Smooth muscle cell (in vitro differentiated cells): Measurements from ENCODE around the gene MFN1. TPM values are rescaled to one million over a fixed set of nuclear protein-coding genes. Genes with fewer than 3 reads are reported as not detected.

ENCODE experiments used
- DNase-seq: peaks from one replicate; lab custom pipeline; 2025; ENCODE audit not compliant: unreplicated experiment; lab: John Stamatoyannopoulos, UW
- H2AFZ ChIP-seq: fragments of 200-600 bp; sonication (generic); 2 replicates; pipeline ENCODE4 v1.6.0; 2016; ENCODE audit warnings: antibody characterized with exemption, low read depth, mild to moderate bottlenecking
- H3F3A ChIP-seq: fragments of 200-600 bp; sonication (generic); 2 replicates; pipeline ENCODE4 v1.6.0; 2017; ENCODE audit warnings: antibody characterized with exemption, low read depth
- H3K27ac ChIP-seq: fragments of 200-600 bp; sonication (generic); 2 replicates; pipeline ENCODE4 v1.5.1; 2016; ENCODE audit warnings: low read depth, mild to moderate bottlenecking
- H3K27me3 ChIP-seq: fragments of 200-600 bp; sonication (generic); 2 replicates; pipeline ENCODE4 v1.6.1; 2016; ENCODE audit warnings: low read depth, mild to moderate bottlenecking
- H3K36me3 ChIP-seq: fragments of 200-600 bp; sonication (generic); 2 replicates; pipeline ENCODE4 v1.5.1; 2016; ENCODE audit warnings: low read depth
- H3K4me1 ChIP-seq: fragments of 200-600 bp; sonication (generic); 2 replicates; pipeline ENCODE4 v1.5.1; 2016; ENCODE audit warnings: low read depth
- H3K4me2 ChIP-seq: fragments of 200-600 bp; sonication (generic); 2 replicates; pipeline ENCODE4 v1.6.0; 2016; ENCODE audit warnings: mild to moderate bottlenecking
- H3K4me3 ChIP-seq: fragments of 200-600 bp; sonication (generic); 2 replicates; pipeline ENCODE4 v1.5.1; 2016; ENCODE audit warnings: mild to moderate bottlenecking
- H3K79me2 ChIP-seq: fragments of 200-600 bp; sonication (generic); 2 replicates; pipeline ENCODE4 v1.6.0; 2016; ENCODE audit warnings: low read depth, mild to moderate bottlenecking
- H3K9ac ChIP-seq: fragments of 200-600 bp; sonication (generic); 2 replicates; pipeline ENCODE4 v1.6.0; 2016; ENCODE audit warnings: low read depth
- H3K9me3 ChIP-seq: fragments of 200-600 bp; sonication (generic); replicated peaks from 2 replicates; pipeline ENCODE4 v1.5.1; 2016; ENCODE audit warnings: low read depth
- H4K20me1 ChIP-seq: fragments of 200-600 bp; sonication (generic); 2 replicates; pipeline ENCODE4 v1.6.0; 2016; ENCODE audit warnings: low read depth
- WGBS: methylation state at CpG from one replicate; pipeline ENCODE4 v1.1.7; 2016; ENCODE audit warnings: low lambda C conversion rate; 5-methylcytosine and 5-hydroxymethylcytosine counted together
- polyA plus RNA-seq: library from polyadenylated mRNA; unstranded; fragments of >200 nt; fragmentation: Nextera tagmentation; extraction: Ambion mirVana; gene quantifications from 2 replicates; pipeline ENCODE4 v1.2.1, GENCODE V29; 2016
- total RNA-seq: library from RNA; depleted of rRNA; stranded (reverse); fragments of >200 nt; gene quantifications from 2 replicates; pipeline ENCODE4 v1.2.3, GENCODE V29; 2014
- TF ChIP-seq, protein P1 (sequence below): fragments of 200-600 bp; sonication (generic); IDR thresholded peaks from 2 replicates; pipeline ENCODE4 v1.5.1; 2017; ENCODE audit warnings: borderline replicate concordance, mild to moderate bottlenecking, antibody characterized with exemption; ENCODE audit not compliant: insufficient read depth, poor library complexity, severe bottlenecking

The MFN1 gene
- total and polyA plus RNA-seq, 2 experiments from 2014 or later = 14.6 to 46.4 TPM

GRCh38 chr3:179398574-179399231 is 51.2 kb downstream of the MFN1 start:
- H3K4me1 ChIP-seq = no peaks in the 10 kb centered on the region
- 91% methylated on average over 2 of the region's 2 CpGs for WGBS
- H3K4me2 ChIP-seq = no peak overlapping the region
- H3K36me3 ChIP-seq = peaks cover 14% of the 10 kb centered on the region
- no peak overlapping the region for H3K27ac ChIP-seq
- DNase-seq = no peak
- H3K9me3 ChIP-seq = no peaks in the 10 kb centered on the region
- H2AFZ ChIP-seq = no peak overlapping the region
- H3F3A ChIP-seq = no peaks in the 10 kb centered on the region
- no peaks in the 10 kb centered on the region for H4K20me1 ChIP-seq
- peaks cover 5% of the 10 kb centered on the region for H3K79me2 ChIP-seq
- H3K4me3 ChIP-seq = no peak overlapping the region
- no peak overlapping the region for H3K9ac ChIP-seq
- TF ChIP-seq, protein P1, sequence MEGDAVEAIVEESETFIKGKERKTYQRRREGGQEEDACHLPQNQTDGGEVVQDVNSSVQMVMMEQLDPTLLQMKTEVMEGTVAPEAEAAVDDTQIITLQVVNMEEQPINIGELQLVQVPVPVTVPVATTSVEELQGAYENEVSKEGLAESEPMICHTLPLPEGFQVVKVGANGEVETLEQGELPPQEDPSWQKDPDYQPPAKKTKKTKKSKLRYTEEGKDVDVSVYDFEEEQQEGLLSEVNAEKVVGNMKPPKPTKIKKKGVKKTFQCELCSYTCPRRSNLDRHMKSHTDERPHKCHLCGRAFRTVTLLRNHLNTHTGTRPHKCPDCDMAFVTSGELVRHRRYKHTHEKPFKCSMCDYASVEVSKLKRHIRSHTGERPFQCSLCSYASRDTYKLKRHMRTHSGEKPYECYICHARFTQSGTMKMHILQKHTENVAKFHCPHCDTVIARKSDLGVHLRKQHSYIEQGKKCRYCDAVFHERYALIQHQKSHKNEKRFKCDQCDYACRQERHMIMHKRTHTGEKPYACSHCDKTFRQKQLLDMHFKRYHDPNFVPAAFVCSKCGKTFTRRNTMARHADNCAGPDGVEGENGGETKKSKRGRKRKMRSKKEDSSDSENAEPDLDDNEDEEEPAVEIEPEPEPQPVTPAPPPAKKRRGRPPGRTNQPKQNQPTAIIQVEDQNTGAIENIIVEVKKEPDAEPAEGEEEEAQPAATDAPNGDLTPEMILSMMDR = no peak
- no peaks in the 10 kb centered on the region for H3K27me3 ChIP-seq

GRCh38 chr3:179401561-179401960 is 54.1 kb downstream of the MFN1 start:
- TF ChIP-seq, protein P1 = no peak
- no peak for DNase-seq
- 82% methylated on average over 3 of the region's 3 CpGs for WGBS
- Histone ChIP-seq H3K4me1 (no peaks in the 10 kb centered on the region), H3K4me2 (no peak overlapping the region), H3F3A (no peaks in the 10 kb centered on the region), H3K79me2 (peaks cover 3% of the 10 kb centered on the region), H3K27me3 (no peaks in the 10 kb centered on the region), H3K36me3 (peaks cover 16% of the 10 kb centered on the region), H4K20me1 (no peaks in the 10 kb centered on the region), H3K4me3 (no peak overlapping the region), H2AFZ (no peak overlapping the region), H3K9ac (no peak overlapping the region), H3K27ac (no peak overlapping the region), H3K9me3 (no peaks in the 10 kb centered on the region)

- Histone ChIP-seq H3K27me3 (no peaks in the 10 kb centered on the region), H3K79me2 (no peaks in the 10 kb centered on the region), H2AFZ (no peak overlapping the region), H3K9ac (no peak overlapping the region), H3K9me3 (no peaks in the 10 kb centered on the region), H3F3A (no peaks in the 10 kb centered on the region), H4K20me1 (no peaks in the 10 kb centered on the region), H3K36me3 (peaks cover 16% of the 10 kb centered on the region), H3K27ac (no peak overlapping the region), H3K4me1 (no peaks in the 10 kb centered on the region), H3K4me3 (no peak overlapping the region), H3K4me2 (no peak overlapping the region)
- WGBS = 83% methylated on average over 5 of the region's 5 CpGs
- TF ChIP-seq, protein P1 = no peak
- DNase-seq = no peak
Observed at GRCh38 chr3:179402963-179403362, 55.5 kb downstream of the MFN1 start.

GRCh38 chr3:179404307-179404706 is 56.8 kb downstream of the MFN1 start:
- Histone ChIP-seq H3K9me3 (no peaks in the 10 kb centered on the region), H4K20me1 (no peaks in the 10 kb centered on the region), H3K79me2 (no peaks in the 10 kb centered on the region), H3K27ac (no peak overlapping the region), H3K4me3 (no peak overlapping the region), H3K36me3 (peaks cover 16% of the 10 kb centered on the region), H3K27me3 (no peaks in the 10 kb centered on the region), H3K4me1 (no peaks in the 10 kb centered on the region), H3K9ac (no peak overlapping the region), H3F3A (no peaks in the 10 kb centered on the region), H3K4me2 (no peak overlapping the region), H2AFZ (no peak overlapping the region)
- WGBS = 98% methylated on average over 2 of the region's 2 CpGs
- DNase-seq = no peak
- TF ChIP-seq, protein P1 = no peak
